Urinary bladder (tissue), 4 donors: ENCODE data around the gene TRABD. TPM values are rescaled to one million over a fixed set of nuclear protein-coding genes. Genes with fewer than 3 reads are reported as not detected.

Experiments
- DNase-seq: peaks from one replicate; pipeline ENCODE4 v3.0.0-alpha.2; 2015; ENCODE audit errors: extremely low spot score
- H3K27ac ChIP-seq: one replicate; pipeline ENCODE4 v1.5.1; 2013; ENCODE audit warnings: low read depth, mild to moderate bottlenecking, moderate library complexity
- H3K36me3 ChIP-seq: one replicate; pipeline ENCODE4 v1.6.1; 2013; ENCODE audit warnings: mild to moderate bottlenecking, moderate library complexity; ENCODE audit not compliant: insufficient read depth
- H3K4me1 ChIP-seq: one replicate; pipeline ENCODE4 v1.6.1; 2013; ENCODE audit warnings: mild to moderate bottlenecking, moderate library complexity; ENCODE audit not compliant: insufficient read depth
- H3K4me3 ChIP-seq: one replicate; pipeline ENCODE4 v1.5.1; 2013; ENCODE audit warnings: low read depth, low read length
- WGBS: extraction: QIAGEN DNeasy Blood & Tissue Kit; methylation state at CpG from one replicate; pipeline ENCODE4 v1.1.7; 2013; 5-methylcytosine and 5-hydroxymethylcytosine counted together
- polyA plus RNA-seq: library from polyadenylated mRNA; stranded (reverse); fragments of 200-250 nt; gene quantifications from one replicate; pipeline ENCODE4 v1.2.3, GENCODE V29; 2013
- total RNA-seq: library from RNA; depleted of rRNA; stranded (reverse); fragments of >200 nt; gene quantifications from one replicate; pipeline ENCODE4 v1.2.3, GENCODE V29; 2014
- donor health status: healthy with polysubstance abuse.
- donor health status: healthy.

Gene TRABD
- total and polyA plus RNA-seq, 2 donors: 7.7 to 36.4 TPM

- Histone ChIP-seq H3K27ac (no peak overlapping the region), H3K36me3 (peaks cover 11% of the 10 kb centered on the region), H3K4me3 (no peak overlapping the region), H3K4me1 (no peaks in the 10 kb centered on the region)
- WGBS: 87% methylated on average over 8 of the region's 8 CpGs
- no peak for DNase-seq
Observed at GRCh38 chr22:50222508-50222907, 36.8 kb downstream of the TRABD start.

- H3K27ac ChIP-seq: no peak overlapping the region
- H3K36me3 ChIP-seq: peaks cover 8% of the 10 kb centered on the region
- no peak overlapping the region for H3K4me3 ChIP-seq
- no peak for DNase-seq
- WGBS: 94% methylated on average over 16 of the region's 16 CpGs
- H3K4me1 ChIP-seq: no peaks in the 10 kb centered on the region
Observed at GRCh38 chr22:50224071-50224470, 38.4 kb downstream of the TRABD start.

- DNase-seq: no peak
- WGBS: 86% methylated on average over 24 of the region's 24 CpGs
- Histone ChIP-seq H3K27ac (no peak overlapping the region), H3K4me1 (no peaks in the 10 kb centered on the region), H3K4me3 (no peak overlapping the region), H3K36me3 (peaks cover 8% of the 10 kb centered on the region)
Observed at GRCh38 chr22:50225200-50225969, 39.7 kb downstream of the TRABD start.

- H3K4me3 ChIP-seq: no peak overlapping the region
- peaks cover 8% of the 10 kb centered on the region for H3K36me3 ChIP-seq
- H3K4me1 ChIP-seq: no peaks in the 10 kb centered on the region
- H3K27ac ChIP-seq: no peak overlapping the region
- 93% methylated on average over 31 of the region's 31 CpGs for WGBS
- DNase-seq: no peak
Observed at GRCh38 chr22:50226063-50226874, 40.6 kb downstream of the TRABD start.

- Histone ChIP-seq H3K36me3 (peaks cover 8% of the 10 kb centered on the region), H3K4me1 (no peaks in the 10 kb centered on the region), H3K27ac (no peak overlapping the region), H3K4me3 (no peak overlapping the region)
- DNase-seq: no peak
- WGBS: 90% methylated on average over 18 of the region's 18 CpGs
Observed at GRCh38 chr22:50226875-50227165, 41.1 kb downstream of the TRABD start.

DNA sequence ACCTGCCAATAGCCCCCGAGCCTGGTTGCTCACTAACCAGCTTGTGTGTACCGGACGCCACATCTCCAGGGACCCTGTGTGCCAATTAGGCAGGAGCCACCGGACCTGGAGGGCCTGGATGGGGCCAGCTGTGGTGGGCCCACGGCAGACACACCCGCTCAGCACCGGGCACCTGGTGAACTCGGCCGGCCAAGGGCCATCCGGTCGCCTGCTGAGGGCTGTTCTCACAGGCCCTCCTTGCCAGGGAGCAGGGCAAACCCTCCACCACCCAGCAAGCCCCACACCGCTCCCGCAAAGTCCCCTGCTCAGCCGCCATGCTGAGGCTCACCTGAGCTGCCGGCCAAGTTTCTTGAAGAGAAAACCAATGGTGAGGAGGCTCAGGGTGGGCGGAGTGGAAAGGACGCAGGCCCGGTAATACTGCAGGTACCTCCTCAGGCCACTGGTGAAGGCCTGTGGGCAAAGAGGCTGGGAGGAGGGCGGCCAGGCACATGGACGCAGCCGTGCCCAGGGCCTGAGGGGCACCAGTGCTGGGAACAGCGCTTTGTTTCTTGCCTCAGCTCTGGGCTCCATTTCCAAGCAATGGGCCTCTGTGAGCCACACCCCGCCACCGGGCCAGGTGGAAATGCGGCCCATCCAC, 42.0 kb downstream of the TRABD start:
- H3K4me3 ChIP-seq: no peak overlapping the region
- peaks cover 8% of the 10 kb centered on the region for H3K36me3 ChIP-seq
- H3K27ac ChIP-seq: no peak overlapping the region
- 96% methylated on average over 25 of the region's 25 CpGs for WGBS
- no peak for DNase-seq
- H3K4me1 ChIP-seq: no peaks in the 10 kb centered on the region

DNA sequence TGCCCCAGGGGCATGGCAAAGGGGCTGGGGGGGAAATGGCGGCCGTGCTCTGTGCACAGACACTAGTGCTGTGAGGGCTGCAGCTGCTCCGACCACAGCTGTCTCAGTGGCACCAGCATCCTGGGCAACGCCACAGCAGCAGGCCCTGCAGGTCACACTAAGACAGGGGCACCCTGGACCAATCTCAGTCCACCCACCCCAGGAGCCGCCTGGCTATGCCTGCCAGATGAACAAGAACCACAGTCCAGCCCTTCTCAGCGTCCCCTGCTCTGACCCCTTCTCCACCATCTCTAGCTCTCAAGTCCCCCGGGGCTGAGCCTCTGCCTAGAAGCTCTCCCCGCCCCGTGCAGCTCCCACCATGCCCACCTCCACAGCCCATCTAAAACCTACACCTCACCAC, 42.7 kb downstream of the TRABD start:
- Histone ChIP-seq H3K4me1 (no peaks in the 10 kb centered on the region), H3K36me3 (peaks cover 5% of the 10 kb centered on the region), H3K4me3 (no peak overlapping the region), H3K27ac (no peak overlapping the region)
- no peak for DNase-seq
- 97% methylated on average over 9 of the region's 9 CpGs for whole genome bisulfite sequencing

DNA sequence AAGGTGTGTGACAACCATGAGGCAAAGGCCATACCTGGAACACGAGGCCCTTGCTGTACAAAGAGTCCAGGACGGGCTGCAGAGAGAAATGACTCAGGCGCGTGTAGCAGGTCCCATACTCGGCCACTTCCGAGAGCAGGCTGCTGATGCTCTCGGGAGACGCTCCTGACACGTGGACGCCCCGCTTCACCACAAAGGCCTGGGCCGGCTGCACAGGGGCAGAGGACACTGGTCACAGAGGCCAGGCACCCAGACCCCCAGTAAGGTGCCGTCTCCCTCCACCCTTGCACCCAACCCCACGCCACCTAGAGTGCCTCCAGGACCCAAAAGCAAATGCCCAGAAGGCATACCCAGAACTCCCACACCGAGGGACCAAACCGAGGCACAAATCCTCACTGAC, 43.7 kb downstream of the TRABD start:
- Histone ChIP-seq H3K36me3 (peaks cover 5% of the 10 kb centered on the region), H3K27ac (no peak overlapping the region), H3K4me3 (no peak overlapping the region), H3K4me1 (no peaks in the 10 kb centered on the region)
- no peak for DNase-seq
- WGBS: 96% methylated on average over 16 of the region's 16 CpGs

GRCh38 chr22:50232481-50233151, 46.9 kb downstream of the TRABD start:
- no peak for DNase-seq
- H3K4me3 ChIP-seq: no peak overlapping the region
- H3K36me3 ChIP-seq: peaks cover 2% of the 10 kb centered on the region
- no peaks in the 10 kb centered on the region for H3K4me1 ChIP-seq
- no peak overlapping the region for H3K27ac ChIP-seq
- WGBS: 91% methylated on average over 20 of the region's 20 CpGs

DNA sequence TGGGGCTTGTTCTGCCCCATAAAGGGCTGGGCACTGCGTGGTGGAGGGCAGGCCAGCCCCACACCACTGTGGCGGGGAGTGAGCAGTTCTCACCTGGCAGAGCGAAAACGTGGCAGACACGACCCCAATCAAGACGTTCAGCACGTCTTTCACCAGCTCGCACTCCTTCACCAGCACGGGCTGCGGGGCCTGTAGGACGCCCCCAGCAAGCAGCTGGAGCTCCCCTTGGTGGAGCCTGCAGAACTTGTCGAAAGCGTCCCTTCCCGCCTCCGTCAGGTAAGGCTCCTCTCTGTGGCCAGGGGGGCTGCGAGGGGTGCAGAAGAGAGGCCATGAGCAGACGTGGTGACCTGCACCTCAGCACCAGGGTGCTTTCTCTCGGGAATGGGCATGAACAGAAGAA, 47.5 kb downstream of the TRABD start:
- WGBS: 92% methylated on average over 18 of the region's 18 CpGs
- DNase-seq: no peak
- Histone ChIP-seq H3K4me1 (no peaks in the 10 kb centered on the region), H3K4me3 (no peak overlapping the region), H3K36me3 (peaks cover 2% of the 10 kb centered on the region), H3K27ac (no peak overlapping the region)

DNA sequence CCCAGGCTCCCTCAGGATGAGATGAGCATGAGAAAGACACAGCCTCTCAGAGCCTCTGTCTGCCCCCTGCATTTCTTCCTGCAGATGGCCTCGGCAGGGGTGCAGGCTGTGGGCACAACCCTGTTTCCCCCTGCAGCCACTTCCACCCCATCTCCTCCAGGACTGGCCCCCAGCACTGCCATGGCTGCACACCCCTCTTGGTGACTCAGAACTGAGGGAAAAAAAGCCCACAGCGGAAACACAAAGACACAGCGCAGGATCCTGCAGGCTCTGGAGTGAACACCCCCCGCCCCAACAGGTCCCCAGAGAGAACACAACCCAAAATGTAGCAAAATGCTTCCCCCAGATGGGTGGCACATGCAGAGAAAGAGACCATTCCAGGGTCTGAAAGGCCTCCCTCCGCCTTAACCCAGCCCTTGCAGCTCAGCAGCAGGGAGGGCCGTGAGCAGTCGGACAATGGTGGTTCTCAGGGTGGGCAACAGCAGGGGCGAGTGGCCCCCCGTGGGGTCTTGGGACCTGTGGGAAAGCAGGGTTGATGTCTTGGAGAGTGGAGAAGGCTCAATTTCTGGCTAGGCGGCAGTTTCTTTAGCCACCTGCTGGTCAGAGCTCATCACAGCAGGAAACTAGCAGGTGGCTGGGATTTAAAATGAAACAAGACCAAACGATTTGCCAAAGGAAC, 51.2 kb downstream of the TRABD start:
- H3K36me3 ChIP-seq: no peaks in the 10 kb centered on the region
- WGBS: 64% methylated on average over 11 of the region's 11 CpGs

DNA sequence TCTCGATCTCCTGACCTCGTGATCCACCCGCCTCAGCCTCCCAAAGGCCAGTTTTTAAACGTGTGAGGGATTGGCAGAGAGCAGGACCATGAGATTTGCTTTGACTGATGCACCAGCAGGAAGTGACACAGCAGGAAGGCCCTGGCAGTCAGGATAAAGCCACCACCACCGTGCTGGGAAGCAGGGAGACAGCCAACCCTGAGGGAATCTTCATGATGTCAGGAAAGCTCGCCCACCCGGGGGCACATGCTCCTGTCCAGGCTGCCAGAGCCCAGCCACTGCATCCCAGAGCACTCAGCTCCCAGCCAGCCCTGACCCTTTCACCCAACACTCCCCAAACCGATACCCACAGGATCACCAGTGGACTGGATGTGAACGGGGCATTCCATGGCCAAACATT, 53.0 kb downstream of the TRABD start:
- peaks cover 4% of the 10 kb centered on the region for H3K4me1 ChIP-seq
- no peak overlapping the region for H3K27ac ChIP-seq
- no peak for DNase-seq
- H3K4me3 ChIP-seq: no peak overlapping the region
- no peaks in the 10 kb centered on the region for H3K36me3 ChIP-seq
- 86% methylated on average over 9 of the region's 9 CpGs for WGBS

More for the DNA sequence above, 51.2 kb downstream of the TRABD start:
- H3K4me3 ChIP-seq: no peak overlapping the region
- no peak for DNase-seq
- no peak overlapping the region for H3K27ac ChIP-seq
- no peaks in the 10 kb centered on the region for H3K4me1 ChIP-seq

- no peaks in the 10 kb centered on the region for H3K36me3 ChIP-seq
- 62% methylated on average over 14 of the region's 14 CpGs for WGBS
- DNase-seq: no peak
- H3K27ac ChIP-seq: no peak overlapping the region
- H3K4me3 ChIP-seq: peak overlapping the region; percentile 12
- H3K4me1 ChIP-seq: peaks cover 4% of the 10 kb centered on the region
Observed at GRCh38 chr22:50242406-50242949, 56.8 kb downstream of the TRABD start.
